PFSK-1 (cell line): ENCODE data around the gene MRLN.

Source experiments
- FOXP2 ChIP-seq: optimal IDR thresholded peaks from 2 replicates; pipeline ENCODE3; 2011; ENCODE audit warnings: borderline replicate concordance, control low read depth, inconsistent platforms; ENCODE audit not compliant: insufficient read depth; ENCODE audit errors: extremely low read length, extremely low read depth
- POLR2AphosphoS5 ChIP-seq: IDR thresholded peaks from 2 replicates; pipeline ENCODE4 v1.6.1; 2012; ENCODE audit warnings: low read depth, mild to moderate bottlenecking, control low read depth, low read length, moderate library complexity
- REST ChIP-seq, 2 experiments: IDR thresholded peaks; 2 replicates each; pipeline versions ENCODE4 v1.6.1 to v1.8.0; 2011 to 2012; ENCODE audit warnings: low read depth in 2 of 2, low read length in 2 of 2, control low read depth in 1 of 2, inconsistent platforms in 1 of 2, mild to moderate bottlenecking in 1 of 2, moderate library complexity in 1 of 2; ENCODE audit not compliant: insufficient read depth in 1 of 2
- SIN3A ChIP-seq: IDR thresholded peaks from 2 replicates; pipeline ENCODE4 v1.6.1; 2012; ENCODE audit warnings: mild to moderate bottlenecking, low read length, moderate library complexity, borderline replicate concordance; ENCODE audit not compliant: insufficient read depth
- TAF1 ChIP-seq: IDR thresholded peaks from 2 replicates; pipeline ENCODE4 v1.6.1; 2012; ENCODE audit warnings: low read length, control low read depth, borderline replicate concordance; ENCODE audit not compliant: insufficient read depth

The MRLN gene

GRCh38 chr10:59741583-59741982, 11.7 kb downstream of the MRLN start:
- no peak for TF ChIP-seq FOXP2
- TF ChIP-seq TAF1 = no peak
- TF ChIP-seq SIN3A = no peak
- TF ChIP-seq POLR2AphosphoS5 = no peak
- no peak for TF ChIP-seq REST (IDR thresholded peaks at IDR 0.05; ENCODE audit: insufficient read depth in 1 of 2, low read depth in 2 of 2, low read length in 2 of 2)

DNA sequence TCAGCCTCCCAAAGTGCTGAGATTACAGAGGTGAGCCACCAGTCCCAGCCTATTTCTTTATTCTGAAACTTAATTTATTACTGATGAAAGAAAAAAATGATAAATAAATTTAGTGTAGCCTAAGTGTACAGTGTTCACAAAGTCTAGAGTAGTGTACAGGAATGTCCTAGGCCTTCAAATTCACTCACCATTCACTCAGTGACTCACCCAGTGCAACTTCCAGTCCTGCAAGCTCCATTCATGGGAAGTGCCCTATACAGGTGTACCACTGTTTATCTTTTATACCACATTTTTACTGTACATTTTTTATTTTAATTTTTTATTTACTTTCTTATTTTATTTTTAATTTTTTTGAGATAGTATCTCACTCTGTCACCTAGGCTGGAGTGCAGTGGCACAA, 12.2 kb downstream of the MRLN start:
- no peak for TF ChIP-seq SIN3A
- TF ChIP-seq FOXP2 = no peak
- TF ChIP-seq REST (IDR thresholded peaks at IDR 0.05; ENCODE audit: insufficient read depth in 1 of 2, low read depth in 2 of 2, low read length in 2 of 2) = no peak
- no peak for TF ChIP-seq POLR2AphosphoS5

- TF ChIP-seq FOXP2 (no peak), TAF1 (no peak), SIN3A (no peak), POLR2AphosphoS5 (no peak), REST (IDR thresholded peaks at IDR 0.05; ENCODE audit: insufficient read depth in 1 of 2, low read depth in 2 of 2, low read length in 2 of 2) (no peak)
Observed at GRCh38 chr10:59736749-59737148, 16.5 kb downstream of the MRLN start.

- TF ChIP-seq POLR2AphosphoS5 = no peak
- no peak for TF ChIP-seq FOXP2
- TF ChIP-seq TAF1 = no peak
- no peak for TF ChIP-seq REST (IDR thresholded peaks at IDR 0.05; ENCODE audit: insufficient read depth in 1 of 2, low read depth in 2 of 2, low read length in 2 of 2)
- no peak for TF ChIP-seq SIN3A
Observed at GRCh38 chr10:59735296-59735695, 18.0 kb downstream of the MRLN start.

DNA sequence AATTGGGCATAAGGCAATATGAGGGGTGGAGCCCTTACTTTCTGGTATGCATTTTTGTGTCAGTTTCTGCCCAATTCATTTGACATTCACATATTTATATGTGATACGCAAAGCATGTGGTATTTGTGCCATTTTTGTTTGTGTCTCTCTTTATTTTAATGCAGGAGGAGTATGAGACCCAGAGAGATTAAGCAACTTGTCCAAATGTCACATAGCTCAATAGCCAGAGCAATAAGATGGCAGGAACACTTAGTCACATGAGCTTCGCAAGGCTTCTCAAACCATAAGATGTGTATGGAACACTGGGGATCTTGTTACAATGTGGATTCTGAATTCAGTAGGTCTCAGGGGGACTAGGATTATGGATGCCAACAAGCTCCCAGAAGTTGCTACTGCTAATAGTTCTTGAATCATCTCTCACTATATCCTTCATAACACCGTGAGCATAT, 19.2 kb downstream of the MRLN start:
- no peak for TF ChIP-seq SIN3A
- no peak for TF ChIP-seq FOXP2
- no peak for TF ChIP-seq TAF1
- no peak for TF ChIP-seq POLR2AphosphoS5
- TF ChIP-seq REST (IDR thresholded peaks at IDR 0.05; ENCODE audit: insufficient read depth in 1 of 2, low read depth in 2 of 2, low read length in 2 of 2) = no peak
